ENCODE results near the gene LATS2.

LATS2 gene

GRCh38 chr13:20988033-20988908 is 73.1 kb downstream of the LATS2 start:
- in situ Hi-C loops (cut with HindIII; ENCODE audit: low pct_unique_long_range_greater_than_20kb, low sequenced_read_pairs) = no loop called here
- DNase-seq (ENCODE audit: low read depth in 1 of 2, low spot score in 1 of 2) = no peak
- no peak for TF ChIP-seq JUND (IDR thresholded peaks at IDR 0.05; ENCODE audit: low read depth)

GRCh38 chr13:20987599-20987998 is 73.8 kb downstream of the LATS2 start:
- no peak for TF ChIP-seq JUND (IDR thresholded peaks at IDR 0.05; ENCODE audit: low read depth)
- no peak for DNase-seq (ENCODE audit: low read depth in 1 of 2, low spot score in 1 of 2)
- in situ Hi-C loops (cut with HindIII; ENCODE audit: low pct_unique_long_range_greater_than_20kb, low sequenced_read_pairs) = no loop called here

GRCh38 chr13:20984879-20985278 is 76.5 kb downstream of the LATS2 start:
- no peak for TF ChIP-seq JUND (IDR thresholded peaks at IDR 0.05; ENCODE audit: low read depth)
- DNase-seq (ENCODE audit: low read depth in 1 of 2, low spot score in 1 of 2) = no peak

DNA sequence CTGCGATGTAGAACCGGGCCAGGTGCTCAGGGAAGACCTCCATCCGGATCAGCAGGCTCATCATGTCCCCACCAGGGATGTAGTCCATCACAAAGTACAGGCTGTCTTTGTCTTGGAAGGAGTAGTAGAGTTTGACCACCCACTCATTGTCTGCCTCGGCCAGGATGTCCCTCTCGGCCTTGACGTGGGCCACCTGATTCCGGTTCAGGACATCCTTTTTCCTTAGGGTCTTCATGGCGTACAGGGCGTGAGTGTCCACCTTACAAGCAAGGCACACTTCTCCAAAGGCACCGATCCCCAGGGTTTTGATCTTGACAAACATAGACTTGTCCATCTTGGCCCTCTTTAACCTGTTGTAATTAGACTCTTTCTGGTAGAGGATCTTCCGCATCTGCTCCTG is 78.0 kb downstream of the LATS2 start:
- no peak for DNase-seq (ENCODE audit: low read depth in 1 of 2, low spot score in 1 of 2)
- in situ Hi-C loops (cut with HindIII; ENCODE audit: low pct_unique_long_range_greater_than_20kb, low sequenced_read_pairs) = no loop called here
- no peak for TF ChIP-seq JUND (IDR thresholded peaks at IDR 0.05; ENCODE audit: low read depth)

More at GRCh38 chr13:20984879-20985278, 76.5 kb downstream of the LATS2 start:
- in situ Hi-C loops (cut with HindIII; ENCODE audit: low pct_unique_long_range_greater_than_20kb, low sequenced_read_pairs) = no loop called here

DNA sequence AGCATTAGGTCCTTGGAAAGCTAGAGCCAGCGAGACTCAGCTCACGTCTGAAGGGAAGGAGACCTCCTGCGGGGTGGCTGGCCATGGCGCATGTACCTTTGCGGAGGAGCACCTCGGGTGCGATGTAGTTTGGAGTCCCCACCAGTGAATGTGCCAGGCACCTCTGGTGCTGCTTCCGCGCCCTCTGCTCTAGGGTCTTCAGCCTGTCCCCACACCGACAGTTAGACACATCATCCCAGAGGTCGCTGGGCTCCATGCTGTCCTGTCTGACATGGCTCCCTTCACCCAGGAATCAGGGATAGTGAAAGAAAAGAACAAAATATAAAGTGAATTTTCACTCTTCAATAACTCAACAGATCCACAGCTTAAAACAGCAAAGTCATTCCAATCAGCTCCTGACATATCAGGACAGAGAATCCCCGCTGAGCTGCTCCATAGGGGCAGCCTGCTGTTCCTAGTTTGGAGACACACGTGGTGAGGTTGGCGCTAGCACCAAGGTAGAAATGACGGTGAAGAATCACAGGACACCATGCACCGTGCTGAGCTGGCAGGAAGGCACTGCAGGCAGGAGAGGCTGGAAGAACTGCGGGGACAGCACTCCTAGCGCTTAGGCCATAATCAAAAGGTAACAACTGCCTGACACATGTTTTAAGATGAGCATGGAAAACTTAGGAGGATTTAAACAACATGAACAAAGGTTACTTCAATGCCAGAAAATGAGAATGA is 79.9 kb downstream of the LATS2 start:
- in situ Hi-C loops (cut with HindIII; ENCODE audit: low pct_unique_long_range_greater_than_20kb, low sequenced_read_pairs) = no loop called here
- no peak for TF ChIP-seq JUND (IDR thresholded peaks at IDR 0.05; ENCODE audit: low read depth)
- no peak for DNase-seq (ENCODE audit: low read depth in 1 of 2, low spot score in 1 of 2)

DNA sequence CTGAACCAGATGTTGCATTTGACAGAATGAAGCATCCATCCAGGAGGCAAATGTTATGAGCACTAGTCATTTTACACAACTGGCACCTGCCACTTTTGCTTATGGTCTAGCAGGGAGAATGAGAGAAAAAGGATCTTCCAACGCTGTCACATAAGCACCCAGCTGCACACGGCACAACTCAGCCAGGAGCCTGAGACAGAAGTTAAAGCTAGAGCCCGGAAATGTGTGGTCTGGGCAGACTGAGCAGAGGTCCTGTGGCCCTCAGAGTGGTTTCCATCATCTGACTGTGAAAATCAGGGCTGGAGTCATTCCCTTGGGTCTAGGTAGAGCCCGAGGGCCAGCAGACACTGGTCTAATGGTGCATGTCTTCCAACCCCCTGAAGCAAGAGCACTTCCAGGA is 80.5 kb downstream of the LATS2 start:
- in situ Hi-C loops (cut with HindIII; ENCODE audit: low pct_unique_long_range_greater_than_20kb, low sequenced_read_pairs) = no loop called here
- DNase-seq (ENCODE audit: low read depth in 1 of 2, low spot score in 1 of 2) = no peak
- no peak for TF ChIP-seq JUND (IDR thresholded peaks at IDR 0.05; ENCODE audit: low read depth)

DNA sequence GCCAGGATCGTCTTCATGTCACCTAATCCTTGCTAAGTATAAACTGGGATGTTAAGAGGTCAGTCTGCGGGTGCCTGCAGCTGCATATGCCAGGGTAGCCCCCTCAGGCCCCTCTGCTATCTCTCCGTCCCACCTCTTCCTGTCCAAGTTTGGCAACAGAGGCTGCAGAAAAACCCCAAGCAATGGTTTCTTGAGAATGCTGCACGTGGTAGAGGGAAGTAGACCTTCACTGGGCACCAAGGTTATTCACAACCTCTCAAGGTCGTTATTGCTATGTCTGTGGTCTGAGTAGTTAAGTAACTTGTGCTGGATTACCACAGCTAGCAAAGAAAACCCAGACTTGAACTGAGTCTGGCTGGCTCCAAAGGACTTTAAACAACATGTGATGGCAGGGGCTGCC is 81.0 kb downstream of the LATS2 start:
- in situ Hi-C loops (cut with HindIII; ENCODE audit: low pct_unique_long_range_greater_than_20kb, low sequenced_read_pairs) = no loop called here
- no peak for DNase-seq (ENCODE audit: low read depth in 1 of 2, low spot score in 1 of 2)
- no peak for TF ChIP-seq JUND (IDR thresholded peaks at IDR 0.05; ENCODE audit: low read depth)

GRCh38 chr13:20977394-20977793 is 84.0 kb downstream of the LATS2 start:
- no peak for DNase-seq (ENCODE audit: low read depth in 1 of 2, low spot score in 1 of 2)
- in situ Hi-C loops (cut with HindIII; ENCODE audit: low pct_unique_long_range_greater_than_20kb, low sequenced_read_pairs) = no loop called here
- TF ChIP-seq JUND (IDR thresholded peaks at IDR 0.05; ENCODE audit: low read depth) = no peak

- no peak for TF ChIP-seq JUND (IDR thresholded peaks at IDR 0.05; ENCODE audit: low read depth)
- in situ Hi-C loops (cut with HindIII; ENCODE audit: low pct_unique_long_range_greater_than_20kb, low sequenced_read_pairs) = no loop called here
- DNase-seq (ENCODE audit: low read depth in 1 of 2, low spot score in 1 of 2) = no peak
These were observed 86.3 kb downstream of the LATS2 start for GRCh38 chr13:20974981-20975585.

DNA sequence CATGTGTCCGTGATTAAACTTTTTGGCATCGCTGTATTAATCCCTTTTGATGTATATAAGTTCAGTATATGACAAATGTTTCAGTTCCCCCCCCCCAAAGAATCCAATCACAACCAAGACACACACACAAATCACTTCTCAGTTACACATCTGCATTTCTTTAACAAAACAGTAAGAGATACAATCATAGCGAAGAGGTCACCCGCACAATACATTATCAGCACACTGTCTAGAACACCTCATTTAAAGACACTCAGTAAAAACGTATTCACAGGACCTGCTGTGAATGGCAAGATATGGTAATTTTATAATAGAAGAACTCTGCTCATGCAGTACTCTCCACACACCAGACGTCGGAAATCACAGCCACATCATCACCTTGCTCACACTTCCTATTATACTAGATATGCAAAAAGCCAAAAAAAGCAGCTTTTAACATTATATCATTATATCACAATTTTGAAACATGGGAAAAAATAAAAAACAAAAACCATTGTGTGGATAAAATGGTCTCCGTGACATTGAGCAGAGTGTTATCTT is 87.4 kb downstream of the LATS2 start:
- no peak for TF ChIP-seq JUND (IDR thresholded peaks at IDR 0.05; ENCODE audit: low read depth)
- in situ Hi-C loops (cut with HindIII; ENCODE audit: low pct_unique_long_range_greater_than_20kb, low sequenced_read_pairs) = no loop called here
- DNase-seq (ENCODE audit: low read depth in 1 of 2, low spot score in 1 of 2) = no peak

- no peak for DNase-seq (ENCODE audit: low read depth in 1 of 2, low spot score in 1 of 2)
- TF ChIP-seq JUND (IDR thresholded peaks at IDR 0.05; ENCODE audit: low read depth) = no peak
- in situ Hi-C loops (cut with HindIII; ENCODE audit: low pct_unique_long_range_greater_than_20kb, low sequenced_read_pairs) = no loop called here
These were observed 88.7 kb downstream of the LATS2 start for GRCh38 chr13:20972731-20973130.

DNA sequence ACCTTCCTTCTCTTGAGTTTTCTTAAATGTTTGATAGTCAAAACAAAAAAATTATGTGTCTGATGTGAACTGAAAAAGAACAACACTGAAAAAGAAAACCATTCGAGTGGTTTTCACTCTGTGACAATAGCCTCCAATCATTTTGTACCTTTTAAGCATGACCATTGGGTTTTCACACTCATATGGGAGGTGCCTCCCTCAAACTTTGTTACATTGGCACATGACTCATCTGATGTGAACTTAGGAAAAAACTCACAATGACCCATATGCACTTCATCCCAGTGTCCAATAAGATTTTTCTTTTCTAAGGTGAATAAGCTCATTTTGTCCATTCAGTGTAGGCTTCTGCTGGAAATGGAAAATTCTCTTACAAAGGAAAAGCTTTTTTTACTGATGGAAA is 92.2 kb downstream of the LATS2 start:
- no peak for TF ChIP-seq JUND (IDR thresholded peaks at IDR 0.05; ENCODE audit: low read depth)
- in situ Hi-C loops (cut with HindIII; ENCODE audit: low pct_unique_long_range_greater_than_20kb, low sequenced_read_pairs) = no loop called here
- DNase-seq (ENCODE audit: low read depth in 1 of 2, low spot score in 1 of 2) = no peak

DNA sequence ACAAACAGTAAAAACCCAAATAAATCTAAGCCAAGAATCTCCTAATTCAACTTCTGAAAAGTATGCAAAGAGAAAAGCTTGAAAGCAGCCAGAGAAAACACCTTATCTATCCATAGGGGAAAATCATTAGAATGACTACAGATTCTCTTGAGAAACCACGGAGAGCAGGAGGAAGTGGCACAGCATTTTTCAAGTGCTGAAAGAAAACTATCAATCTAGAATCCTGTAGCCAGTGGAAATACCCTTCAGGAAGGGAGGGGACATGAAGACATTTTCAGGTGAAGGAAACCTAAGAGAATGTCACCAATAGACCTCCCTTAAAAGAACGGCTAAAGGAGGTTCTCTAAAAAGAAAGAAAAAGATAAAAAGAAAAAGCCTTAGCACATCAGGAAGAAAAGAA is 92.6 kb downstream of the LATS2 start:
- no peak for DNase-seq (ENCODE audit: low read depth in 1 of 2, low spot score in 1 of 2)
- in situ Hi-C loops (cut with HindIII; ENCODE audit: low pct_unique_long_range_greater_than_20kb, low sequenced_read_pairs) = no loop called here
- no peak for TF ChIP-seq JUND (IDR thresholded peaks at IDR 0.05; ENCODE audit: low read depth)

Measured in T47D (cell line).